Stimulated activated CD8-positive, alpha-beta memory T cell treated with anti-CD3 and anti-CD28 coated beads, Interleukin-4, amount 100 ng/mL, for 48 hours (primary cell): ENCODE measurements around the gene SOCS3.
A peak's percentile ranks its signal among the peaks of the same experiment; 100 is the strongest.

ENCODE experiments used
- DNase-seq: peaks from one replicate; pipeline ENCODE4 v3.0.0-alpha.2; 2020

Gene SOCS3, protein sequence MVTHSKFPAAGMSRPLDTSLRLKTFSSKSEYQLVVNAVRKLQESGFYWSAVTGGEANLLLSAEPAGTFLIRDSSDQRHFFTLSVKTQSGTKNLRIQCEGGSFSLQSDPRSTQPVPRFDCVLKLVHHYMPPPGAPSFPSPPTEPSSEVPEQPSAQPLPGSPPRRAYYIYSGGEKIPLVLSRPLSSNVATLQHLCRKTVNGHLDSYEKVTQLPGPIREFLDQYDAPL

DNA sequence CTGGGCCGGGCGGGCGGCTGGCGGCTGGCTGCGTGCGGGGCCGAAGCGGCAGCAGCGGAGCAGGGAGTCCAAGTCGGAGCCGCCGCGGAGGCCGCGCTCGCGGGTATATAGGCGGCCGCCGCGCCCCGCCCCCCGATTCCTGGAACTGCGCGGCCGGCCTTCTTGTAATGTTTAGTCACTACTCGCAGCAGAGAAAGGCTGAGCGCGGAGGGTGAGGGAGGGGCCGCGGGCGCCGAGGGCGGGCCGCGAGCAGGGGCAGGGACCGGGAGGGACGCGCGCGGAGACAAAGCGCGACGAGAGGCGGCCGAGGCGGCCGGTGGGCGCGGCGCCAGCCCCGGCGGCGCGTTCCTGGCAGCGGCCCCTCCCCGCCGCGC lies at the start of gene SOCS3:
Gene SOCS3 (minus strand): TSS at position 81 of the 374 bp plus-strand sequence. CDS start 982 bp downstream, outside the sequence.
- peak; percentile 96 for DNase-seq

DNA sequence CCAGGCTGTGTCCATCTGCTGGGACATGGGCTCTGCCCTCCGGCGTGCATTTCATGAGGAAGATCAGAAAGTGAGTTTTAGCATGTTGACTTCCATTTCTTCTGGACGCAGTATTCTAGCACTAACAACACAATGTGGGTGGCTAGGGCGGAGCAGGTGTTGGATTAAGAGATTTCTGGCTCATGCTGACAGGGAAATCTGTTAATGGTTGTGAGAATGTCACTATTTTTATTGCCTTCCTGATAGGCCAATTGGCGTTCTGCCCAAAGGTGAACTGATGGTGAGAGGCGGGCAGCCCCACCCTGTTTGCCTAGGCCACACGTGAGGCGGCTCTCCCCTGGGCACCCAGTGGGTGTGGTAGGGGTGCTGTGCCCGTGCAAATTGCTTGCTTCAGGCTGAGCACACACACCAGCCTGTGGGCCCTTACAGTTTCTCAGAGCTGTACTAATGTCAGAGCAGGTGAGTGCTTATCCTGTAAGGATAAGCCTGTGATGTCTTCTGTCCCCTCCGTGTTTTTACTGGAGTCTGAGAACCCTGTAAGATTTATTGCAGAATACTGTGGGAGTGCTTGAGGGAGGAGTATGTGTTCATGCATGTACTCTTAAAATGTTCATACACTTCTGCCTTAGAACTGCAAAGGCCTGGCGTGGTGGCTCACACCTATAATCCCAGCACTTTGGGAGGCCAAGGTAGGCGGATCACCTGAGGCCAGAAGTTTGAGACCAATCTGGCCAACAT lies 49.5 kb upstream of the SOCS3 start:
- no peak for DNase-seq

DNA sequence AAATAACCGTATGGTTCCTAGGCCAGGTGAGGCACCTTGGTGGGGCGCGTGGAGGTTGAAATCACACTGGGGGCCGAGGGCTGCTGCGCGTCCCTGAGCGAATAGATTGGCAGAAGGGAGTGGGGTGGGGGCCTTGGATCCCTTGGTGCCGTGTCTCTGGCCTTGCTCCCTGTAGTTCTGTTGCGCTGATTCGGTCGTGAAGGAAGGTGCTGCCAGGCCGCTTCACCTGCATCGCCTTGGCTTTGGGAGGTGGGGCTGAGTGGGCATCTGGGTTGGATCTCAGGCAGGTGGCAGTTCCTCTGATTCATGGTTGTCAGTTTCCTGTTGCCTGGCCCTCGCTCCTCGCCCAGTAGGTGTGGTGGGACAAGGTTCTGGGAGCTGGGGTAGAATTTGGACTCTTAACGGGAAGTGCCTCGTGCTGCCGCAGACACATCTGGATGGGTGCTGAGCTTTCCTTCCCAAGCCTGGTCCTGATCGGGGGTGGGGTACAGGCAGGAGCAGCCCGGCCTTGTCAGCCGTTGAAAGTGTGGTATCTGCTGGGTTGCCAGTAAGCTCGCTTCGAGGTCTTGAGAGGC lies 48.7 kb upstream of the SOCS3 start:
- no peak for DNase-seq

DNA sequence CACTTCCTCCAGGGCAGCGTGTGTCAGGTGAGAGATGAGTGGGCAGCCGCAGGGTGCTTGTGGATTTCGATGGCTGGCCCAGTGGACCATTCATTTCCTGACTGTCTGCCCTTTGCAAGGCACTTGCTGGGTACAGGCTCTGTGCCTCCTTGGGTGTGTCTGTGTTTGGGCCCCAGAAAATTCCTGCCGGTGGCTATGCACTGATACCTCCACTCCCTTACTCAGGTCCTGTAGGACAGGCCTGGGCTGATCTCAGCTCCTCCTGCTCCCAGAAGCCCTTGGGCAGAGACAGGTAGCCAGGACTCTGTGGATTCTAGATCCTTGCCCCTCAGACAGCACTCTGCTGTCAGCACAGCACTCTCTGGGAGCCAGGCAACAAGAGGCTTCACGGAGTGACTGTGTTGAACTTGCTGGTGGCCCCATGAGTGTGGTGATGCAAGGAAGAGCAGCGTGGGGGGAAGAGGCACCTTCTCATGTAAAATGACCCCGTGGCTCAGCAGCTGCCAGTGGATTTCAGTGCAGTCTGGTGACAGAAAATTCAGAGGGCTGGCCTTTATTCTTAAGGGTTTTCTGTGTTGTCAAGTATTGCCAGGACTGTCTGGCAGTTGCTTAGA lies 47.6 kb upstream of the SOCS3 start:
- DNase-seq = no peak

DNA sequence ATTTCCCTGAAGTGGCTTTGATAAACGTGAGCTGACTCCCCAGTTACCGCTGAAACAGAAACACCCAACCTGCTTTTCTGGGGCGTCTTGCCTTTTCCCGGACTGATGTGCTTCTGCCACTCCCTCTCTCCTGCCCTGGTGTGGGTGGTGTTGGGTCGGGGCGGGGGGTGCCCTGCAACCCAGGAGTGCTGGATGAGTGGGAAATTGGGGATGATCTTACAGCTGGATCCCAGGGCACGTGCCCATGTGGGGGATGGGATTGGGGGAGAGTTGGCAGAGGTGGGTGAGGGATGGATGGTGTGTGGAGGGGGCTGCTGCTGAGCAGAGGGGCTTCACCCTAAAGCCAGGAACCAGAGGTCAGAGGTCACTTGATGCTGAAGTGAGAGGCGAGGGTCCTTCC lies 47.0 kb upstream of the SOCS3 start:
- no peak for DNase-seq

DNA sequence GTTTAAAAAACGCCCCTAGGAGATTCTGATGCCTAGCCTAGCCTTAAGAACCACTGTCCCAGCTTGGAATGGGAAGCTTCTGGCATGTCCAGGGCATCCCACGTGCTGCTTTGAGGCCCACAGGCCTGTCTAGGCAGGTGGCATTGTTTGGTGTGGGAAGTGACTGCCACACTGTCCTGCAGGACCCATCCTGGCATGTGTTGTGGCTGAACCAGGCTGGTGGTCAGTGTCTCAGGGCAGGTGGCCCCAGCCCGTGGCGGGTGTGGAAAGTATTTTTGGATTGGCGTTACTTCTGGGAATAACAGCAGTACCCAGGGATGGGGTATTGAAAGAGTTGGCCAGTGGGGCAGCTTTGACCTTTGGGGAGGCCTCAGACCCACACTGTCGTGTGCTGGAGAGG lies 46.5 kb upstream of the SOCS3 start:
- no peak for DNase-seq

DNA sequence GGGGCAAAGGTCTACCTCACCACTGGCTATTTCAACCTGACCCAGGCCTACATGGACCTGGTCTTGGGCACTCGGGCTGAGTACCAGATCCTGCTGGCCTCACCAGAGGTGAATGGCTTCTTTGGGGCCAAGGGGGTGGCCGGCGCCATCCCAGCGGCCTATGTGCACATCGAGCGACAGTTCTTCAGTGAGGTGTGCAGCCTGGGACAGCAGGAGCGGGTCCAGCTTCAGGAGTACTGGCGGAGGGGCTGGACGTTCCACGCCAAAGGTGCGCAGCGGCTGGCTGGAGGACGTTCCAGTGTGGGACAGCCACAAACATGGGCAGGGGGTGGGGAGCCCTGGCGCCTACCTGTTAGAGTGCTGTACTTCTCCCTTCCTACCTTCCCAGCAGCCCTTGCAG lies 43.9 kb upstream of the SOCS3 start:
- no peak for DNase-seq

DNA sequence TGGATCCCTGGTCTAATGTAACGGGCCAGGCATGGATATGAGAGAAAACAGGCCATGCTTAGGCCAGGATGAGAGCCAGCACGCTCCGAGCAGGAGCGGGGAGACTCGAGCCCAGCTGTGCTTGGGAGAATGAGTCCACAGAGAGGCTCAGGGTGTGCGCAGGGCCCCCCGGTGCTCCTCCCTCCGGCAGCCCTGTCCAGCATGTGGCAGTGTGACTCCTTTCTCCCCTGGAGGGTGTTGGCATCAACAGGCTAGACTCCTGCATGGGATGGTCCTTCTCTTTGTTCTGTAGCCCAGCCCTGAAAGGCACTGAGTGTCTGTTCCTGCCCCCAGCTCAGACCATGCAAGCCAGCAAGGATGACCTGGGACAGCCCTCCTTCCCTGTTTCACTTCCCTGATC lies 42.0 kb upstream of the SOCS3 start:
- no peak for DNase-seq

DNA sequence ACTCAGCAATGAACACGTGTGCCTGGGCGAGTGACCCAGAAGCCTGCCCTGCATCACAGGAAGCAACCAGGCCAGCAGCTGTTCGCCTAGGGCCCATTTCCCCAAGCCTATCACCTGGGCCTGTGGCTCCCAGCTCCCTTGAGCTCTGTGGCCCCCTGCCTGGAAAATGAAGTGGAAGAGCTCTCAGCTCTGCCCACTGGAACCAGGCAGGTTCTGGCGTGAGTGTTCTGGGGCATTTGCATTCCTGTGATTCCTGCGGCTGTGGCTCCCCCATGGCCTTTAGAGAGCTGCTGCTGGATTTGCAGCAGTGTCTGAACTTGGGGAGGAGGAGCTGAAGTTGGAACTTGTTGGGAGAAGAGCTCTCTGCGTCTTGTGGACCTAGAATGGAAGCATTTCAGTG lies 41.4 kb upstream of the SOCS3 start:
- DNase-seq = no peak

DNA sequence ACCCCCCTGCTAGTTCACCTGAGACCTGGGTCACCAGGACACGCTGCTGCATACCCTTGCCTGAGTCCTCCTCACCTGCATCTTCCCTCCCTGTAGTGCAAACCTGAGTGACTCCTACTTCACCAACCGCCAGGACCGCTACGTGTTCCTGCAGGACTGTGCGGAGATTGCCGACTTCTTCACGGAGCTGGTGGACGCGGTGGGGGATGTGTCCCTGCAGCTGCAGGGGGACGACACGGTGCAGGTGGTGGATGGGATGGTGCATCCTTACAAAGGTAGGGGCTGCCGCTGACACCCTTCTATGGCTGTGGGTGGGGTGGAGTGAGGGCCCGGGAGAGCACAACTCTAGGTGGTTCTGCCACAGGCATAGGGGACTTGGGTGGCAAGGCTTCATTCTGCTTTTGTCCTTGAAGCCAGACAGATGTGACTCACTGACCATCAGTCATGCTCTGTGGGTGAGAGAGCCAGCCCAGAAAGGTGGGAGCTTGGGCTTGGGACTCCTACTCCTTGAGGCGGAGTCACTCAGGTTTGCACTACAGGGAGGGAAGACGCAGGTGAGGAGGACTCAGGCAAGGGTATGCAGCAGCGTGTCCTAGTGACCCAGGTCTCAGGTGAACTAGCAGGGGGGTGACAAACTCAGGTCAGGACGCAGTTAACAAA lies 40.8 kb upstream of the SOCS3 start:
- DNase-seq = no peak

DNA sequence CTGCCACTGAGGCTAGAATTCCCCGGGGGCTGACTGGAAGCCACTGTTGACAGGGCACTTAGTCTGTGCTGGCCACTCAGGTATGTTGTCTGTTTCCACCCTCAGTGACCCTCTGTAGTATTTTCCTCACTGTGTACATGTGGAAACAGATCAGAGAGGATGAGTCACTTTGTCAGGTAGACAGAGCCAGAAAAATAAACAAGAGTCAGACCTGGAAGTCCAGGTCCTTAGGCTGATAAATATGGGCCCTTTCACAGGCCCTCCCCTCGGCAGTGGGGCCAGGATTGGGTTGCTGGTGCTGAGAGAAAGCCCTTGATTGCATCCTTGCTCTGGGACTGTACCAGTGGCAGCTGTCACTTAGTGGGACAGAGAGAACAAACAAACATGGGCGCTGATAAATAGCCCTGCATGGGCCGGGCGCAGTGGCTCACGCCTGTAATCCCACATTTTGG lies 39.8 kb upstream of the SOCS3 start:
- no peak for DNase-seq

DNA sequence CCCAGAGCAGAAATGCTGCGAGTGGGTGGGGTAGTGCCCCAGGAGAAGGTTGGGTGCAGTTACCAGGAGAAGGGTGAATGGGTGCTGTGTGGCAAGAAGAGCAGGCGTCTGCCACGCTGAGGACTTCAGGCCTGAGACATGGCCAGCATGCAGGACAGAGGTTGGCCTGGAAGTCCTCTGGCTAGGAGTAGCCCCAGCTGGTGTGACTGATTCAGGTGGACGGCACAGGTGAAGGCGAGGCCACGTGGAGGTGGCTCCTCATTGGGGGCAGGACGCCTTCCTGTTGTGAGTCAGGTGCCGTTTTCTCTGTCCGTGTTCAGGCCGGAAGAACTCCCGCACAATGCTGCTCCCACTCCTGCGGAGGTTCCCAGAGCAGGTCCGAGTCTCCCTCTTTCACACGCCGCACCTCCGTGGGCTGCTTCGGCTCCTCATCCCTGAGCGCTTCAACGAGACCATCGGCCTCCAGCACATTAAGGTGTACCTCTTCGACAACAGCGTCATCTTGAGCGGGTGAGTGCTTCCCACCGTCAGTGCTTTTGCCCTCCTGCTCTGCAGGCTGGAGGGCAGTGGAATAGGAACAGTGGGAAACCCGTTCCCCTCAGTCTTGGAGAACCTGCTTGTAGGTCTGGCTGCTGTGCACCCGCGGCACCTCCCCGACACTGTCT lies 39.3 kb upstream of the SOCS3 start:
- no peak for DNase-seq

DNA sequence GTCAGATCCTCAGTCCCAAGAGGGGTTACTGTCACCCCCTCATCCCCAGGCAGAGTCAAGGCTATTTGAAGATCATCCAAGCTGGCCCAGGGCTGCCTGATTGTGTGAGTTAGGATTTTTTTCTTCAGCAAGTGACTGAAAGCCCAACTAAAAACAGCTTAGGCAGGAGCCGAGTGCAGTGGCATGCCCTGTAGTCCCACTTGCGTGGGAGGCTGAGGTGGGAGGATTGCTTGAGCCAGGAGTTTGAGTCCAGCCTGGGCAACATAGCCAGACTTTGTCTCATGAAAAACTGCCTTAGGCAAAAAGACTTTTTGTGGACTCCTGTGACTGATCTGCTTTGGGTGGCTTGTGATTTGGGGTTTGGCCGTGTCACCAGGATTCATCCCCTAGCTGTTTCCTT lies 38.5 kb upstream of the SOCS3 start:
- DNase-seq = no peak

DNA sequence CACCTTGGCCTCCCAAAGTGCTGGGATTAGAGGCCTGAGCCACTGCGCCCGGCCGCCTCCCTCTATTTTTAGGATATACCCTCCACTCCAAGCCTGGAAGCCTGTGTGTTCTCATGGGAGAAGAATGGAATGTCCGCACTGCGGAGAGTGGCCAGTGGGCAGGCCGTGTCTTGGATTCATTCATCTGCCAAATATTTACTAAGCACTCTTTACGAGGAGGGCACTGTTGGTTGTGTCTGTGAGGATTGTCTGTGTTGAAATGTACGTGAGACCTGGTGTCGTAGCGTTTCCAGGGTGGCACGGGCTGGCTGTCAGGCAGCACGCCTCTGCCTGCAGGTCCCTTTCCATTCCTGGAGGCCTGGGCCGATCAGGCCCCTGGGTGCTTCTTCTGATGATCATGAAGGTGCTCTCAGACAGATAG lies 37.8 kb upstream of the SOCS3 start:
- DNase-seq = no peak

DNA sequence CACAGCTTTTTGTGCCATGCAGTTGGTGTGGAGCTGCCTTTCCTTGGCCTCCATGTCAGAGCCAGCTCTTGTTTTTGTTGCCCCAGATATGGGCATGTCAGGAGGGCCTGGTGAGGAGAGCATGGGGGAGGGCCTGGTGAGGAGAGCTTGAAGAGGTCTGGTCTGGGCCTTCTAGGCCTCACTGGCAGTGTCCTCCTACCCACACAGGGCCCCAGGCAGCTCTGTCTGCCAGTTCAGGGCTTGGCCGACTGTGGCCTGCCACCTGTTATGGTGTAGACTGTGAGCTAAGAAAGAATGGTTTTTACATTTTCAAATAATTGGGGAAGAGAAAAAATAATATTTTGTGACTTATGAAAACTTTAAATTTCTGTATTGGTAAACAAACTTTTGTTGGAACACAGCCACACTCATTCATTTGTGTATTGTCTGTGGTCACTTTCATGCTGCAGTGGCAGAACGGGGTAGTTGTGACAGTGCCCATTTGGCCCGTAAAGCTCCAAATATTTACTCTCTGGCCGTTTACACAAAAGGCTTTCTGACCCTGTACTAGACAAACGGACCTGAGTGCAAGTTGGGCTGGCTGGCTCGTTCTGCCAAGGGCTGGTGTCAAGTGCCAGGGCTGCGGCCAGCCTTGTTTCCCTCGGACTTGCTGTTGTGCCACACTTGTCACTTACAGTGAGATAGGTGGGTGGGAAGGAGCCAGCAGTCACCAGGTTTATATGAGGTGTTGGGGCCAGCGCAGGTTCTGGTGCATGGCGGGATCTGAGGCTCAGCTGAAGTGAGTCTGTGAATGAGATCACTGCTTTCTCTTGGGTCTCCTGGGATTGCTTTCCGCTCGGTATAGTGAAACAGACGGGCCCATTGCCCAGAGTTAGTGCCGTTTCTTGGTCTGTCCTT lies 36.8 kb upstream of the SOCS3 start:
- no peak for DNase-seq

DNA sequence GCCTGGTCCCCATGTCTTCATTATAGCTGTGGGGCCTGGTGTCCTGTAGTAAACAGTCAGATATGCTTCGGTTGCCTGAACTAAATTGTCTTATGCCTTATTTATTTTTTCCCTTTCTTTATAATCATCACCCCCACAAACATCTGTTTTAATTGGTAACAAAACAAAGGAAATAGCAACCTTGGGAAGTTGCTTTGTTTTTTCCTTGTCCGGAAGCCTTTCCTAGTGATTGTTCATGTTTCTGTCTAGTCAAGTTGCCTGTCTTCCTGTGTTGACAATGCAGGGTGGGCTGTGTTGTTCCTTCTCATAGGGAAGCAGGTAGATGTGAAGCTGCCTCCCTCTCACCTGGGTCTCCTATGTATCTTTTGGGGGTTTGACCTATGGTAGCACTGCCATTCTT lies 35.3 kb upstream of the SOCS3 start:
- no peak for DNase-seq

DNA sequence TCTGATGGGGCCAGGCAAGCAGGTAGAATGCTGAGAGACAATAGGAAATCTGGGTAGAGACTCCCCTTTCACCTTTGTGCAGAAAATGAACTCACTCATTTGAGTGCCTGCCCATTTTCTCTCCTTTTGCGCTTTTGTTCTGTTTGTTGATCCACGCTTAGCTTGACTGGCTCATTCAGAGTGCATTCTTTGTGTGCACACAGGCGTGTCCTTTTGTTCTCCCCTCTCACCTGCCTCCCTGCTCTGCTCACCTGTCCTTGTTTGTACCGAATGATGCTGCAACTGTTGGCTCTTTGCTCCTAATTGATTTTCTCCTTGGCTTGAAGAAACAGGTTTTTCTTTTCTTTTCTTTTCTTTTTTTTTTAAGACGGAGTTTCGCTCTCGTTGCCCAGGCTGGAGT lies 34.3 kb upstream of the SOCS3 start:
- DNase-seq = no peak

DNA sequence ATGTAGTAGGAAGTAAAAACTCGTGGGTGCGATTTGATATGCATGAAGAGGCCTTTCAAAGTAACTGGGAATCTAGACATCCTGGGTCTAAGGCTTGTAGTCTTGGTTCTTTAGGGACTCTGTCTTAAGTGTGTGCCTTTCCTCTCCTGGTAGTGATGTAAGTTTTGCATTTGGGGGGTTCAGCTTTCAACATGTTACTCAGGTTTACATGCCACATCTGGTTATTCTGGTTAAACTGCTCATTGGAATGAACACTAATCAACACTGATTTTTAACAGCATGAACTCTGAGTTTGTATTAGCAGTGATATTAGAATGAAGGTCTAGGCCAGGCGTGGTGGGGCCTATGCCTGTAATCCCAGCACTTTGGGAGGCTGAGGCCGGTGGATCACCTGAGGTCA lies 33.7 kb upstream of the SOCS3 start:
- DNase-seq = no peak

DNA sequence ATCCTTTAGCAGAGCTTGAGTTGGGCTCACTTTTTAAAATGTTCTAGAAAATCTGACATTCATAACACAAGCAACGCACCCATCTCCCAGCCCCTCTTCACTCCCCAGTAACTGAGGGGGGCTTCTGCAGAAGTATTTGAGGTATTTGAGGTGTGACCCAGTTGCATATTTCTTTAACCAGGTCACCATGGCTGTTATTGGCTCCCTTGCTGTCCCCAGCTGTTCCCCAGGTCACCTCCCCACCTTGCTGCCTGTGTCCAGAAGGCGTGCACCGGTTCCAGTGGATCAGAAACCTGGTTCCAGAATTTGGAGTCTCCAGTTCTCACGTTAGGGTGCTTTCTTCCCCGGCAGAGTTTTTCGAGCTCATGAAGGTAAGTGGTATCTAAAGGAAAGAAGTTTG lies 32.4 kb upstream of the SOCS3 start:
- no peak for DNase-seq

DNA sequence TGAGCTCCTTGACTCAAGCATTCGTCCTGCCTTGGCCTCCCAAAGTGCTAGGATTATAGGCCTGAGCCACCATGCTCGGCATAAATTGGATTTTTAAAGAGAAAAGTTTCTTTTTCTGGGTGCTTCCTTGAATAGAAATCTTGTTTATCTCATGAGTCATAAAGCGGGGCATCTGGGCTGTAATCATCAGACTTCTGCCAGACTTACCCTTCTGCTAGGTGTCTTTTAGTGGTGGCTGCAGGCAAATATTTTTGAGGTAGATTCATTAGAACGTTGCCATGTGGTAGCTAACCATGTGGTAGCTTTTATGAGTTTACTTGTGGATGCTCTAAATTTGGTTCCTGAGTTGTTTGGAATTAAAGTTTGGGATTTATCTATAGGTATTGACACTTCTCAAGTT lies 32.0 kb upstream of the SOCS3 start:
- DNase-seq = no peak

DNA sequence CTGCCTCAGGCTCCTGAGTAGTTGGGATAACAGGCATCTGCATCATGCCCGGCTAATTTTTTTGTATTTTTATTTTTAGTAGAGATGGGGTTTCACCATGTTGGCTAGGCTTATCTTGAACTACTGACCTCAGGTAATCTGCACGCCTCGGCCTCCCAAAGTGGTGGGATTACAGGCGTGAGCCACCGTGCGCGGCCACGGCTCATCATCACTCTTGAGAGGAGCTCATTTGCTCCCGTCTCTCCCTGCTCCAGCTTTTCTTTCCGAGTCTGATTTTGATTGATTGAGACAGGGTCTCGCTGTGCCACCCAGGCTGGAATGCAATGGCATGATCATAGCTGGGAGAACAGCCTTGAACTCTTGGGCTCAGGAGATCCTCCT lies 31.2 kb upstream of the SOCS3 start:
- DNase-seq = no peak
